GM12874 (cell line): Measurements from ENCODE around the gene TEAD3.

Source experiments
- CTCF ChIP-seq: IDR thresholded peaks from 2 replicates; pipeline ENCODE4 v1.5.1; 2011; ENCODE audit warnings: low read depth, mild to moderate bottlenecking, control low read depth, low read length, moderate library complexity; ENCODE audit not compliant: insufficient read depth

Gene TEAD3

GRCh38 chr6:35483893-35484645 is 12.8 kb downstream of the TEAD3 start:
- TF ChIP-seq CTCF = no peak

- no peak for TF ChIP-seq CTCF
Measured at GRCh38 chr6:35483490-35483889, 13.4 kb downstream of the TEAD3 start.

- TF ChIP-seq CTCF = no peak
Measured at GRCh38 chr6:35483062-35483461, 13.8 kb downstream of the TEAD3 start.

GRCh38 chr6:35481226-35481625 is 15.7 kb downstream of the TEAD3 start:
- no peak for TF ChIP-seq CTCF

GRCh38 chr6:35480176-35480575 is 16.7 kb downstream of the TEAD3 start:
- TF ChIP-seq CTCF = no peak

- TF ChIP-seq CTCF = no peak
Measured at GRCh38 chr6:35478259-35478658, 18.6 kb downstream of the TEAD3 start.

- TF ChIP-seq CTCF = no peak
Measured at GRCh38 chr6:35477551-35478179, 19.2 kb downstream of the TEAD3 start.
